ENCODE measurements around the gene PPP1R15A. TPM values are rescaled to one million over a fixed set of nuclear protein-coding genes. Genes with fewer than 3 reads are reported as not detected.

PPP1R15A gene
- polyA plus RNA-seq, 1 donor (not counting 4 experiments of a cell fraction or from before 2014, with no cell fraction given), result 36.6 TPM

DNA sequence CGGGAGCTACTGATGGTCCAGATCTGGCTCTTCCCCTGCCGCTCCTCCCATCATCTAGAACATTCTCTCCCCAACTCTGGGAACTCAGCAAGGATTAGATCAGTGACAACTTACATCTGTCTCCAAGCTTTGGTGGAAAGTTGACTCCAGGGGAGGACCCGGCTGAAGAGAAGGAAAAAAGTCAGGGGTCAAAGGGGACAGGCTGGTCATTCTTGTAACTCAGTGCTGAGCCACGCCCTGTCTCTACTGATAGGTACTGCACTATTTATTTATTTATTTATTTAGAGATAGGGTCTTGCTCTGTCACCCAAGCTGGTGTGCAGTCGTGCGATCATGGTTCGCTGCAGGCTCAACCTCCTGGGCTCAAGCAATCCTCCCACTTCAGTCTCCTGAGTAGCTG lies 18.1 kb upstream of the PPP1R15A start:
- H3K27ac ChIP-seq (ENCODE audit: control insufficient read depth, insufficient read depth, low read length), result no peak overlapping the region
- no peaks in the 10 kb centered on the region for H3K27me3 ChIP-seq (ENCODE audit: control insufficient read depth, extremely low read depth, insufficient read depth, low read length)
- H3K79me2 ChIP-seq (ENCODE audit: control insufficient read depth, insufficient read depth, low read length), result no peaks in the 10 kb centered on the region
- H3K4me1 ChIP-seq (ENCODE audit: control insufficient read depth, extremely low read depth, insufficient read depth, low read length), result no peaks in the 10 kb centered on the region
- FAIRE-seq (no peak), DNase-seq (ENCODE audit: low read depth, low spot score) (no peak)
- H3K9ac ChIP-seq (ENCODE audit: control insufficient read depth, extremely low read depth, insufficient read depth, low read length), result no peak overlapping the region
- H3K4me3 ChIP-seq (ENCODE audit: control insufficient read depth in 2 of 3, extremely low read depth in 1 of 3, insufficient read depth in 2 of 3, low read depth in 1 of 3, low read length in 3 of 3), result no peak overlapping the region
- no peaks in the 10 kb centered on the region for H4K20me1 ChIP-seq (ENCODE audit: control insufficient read depth, extremely low read depth, insufficient read depth, low read length)
- no peak overlapping the region for H3K4me2 ChIP-seq (ENCODE audit: control insufficient read depth, extremely low read depth, insufficient read depth, low read depth, low read length)
- H2AFZ ChIP-seq (ENCODE audit: control insufficient read depth, low read length), result no peak overlapping the region
- dilution Hi-C loops (cut with MboI; ENCODE audit: extremely low pct_ligation_motif_present, low sequenced_read_pairs), result loop anchor here (5.0 kb wide), 1 partner anchor 57 kb away; no protein-coding TSS in a partner anchor
- H3K36me3 ChIP-seq (ENCODE audit: control insufficient read depth in 2 of 2, extremely low read depth in 1 of 2, insufficient read depth in 2 of 2, low read length in 2 of 2), result no peaks in the 10 kb centered on the region
- H3K9me3 ChIP-seq (ENCODE audit: control insufficient read depth, low read depth, low read length), result no peaks in the 10 kb centered on the region
- H3K9me1 ChIP-seq (ENCODE audit: control insufficient read depth, extremely low read depth, insufficient read depth, low read length), result no peaks in the 10 kb centered on the region
- TF ChIP-seq CTCF (optimal IDR thresholded peaks at IDR 0.05 in 1 of 3, IDR thresholded peaks at IDR 0.05 in 1 of 3, conservative IDR thresholded peaks at IDR 0.05 in 1 of 3; ENCODE audit: extremely low read depth in 1 of 3, insufficient read depth in 2 of 3, low read length in 3 of 3) (no peak), EZH2 (IDR thresholded peaks at IDR 0.05; ENCODE audit: low read length) (no peak)

DNA sequence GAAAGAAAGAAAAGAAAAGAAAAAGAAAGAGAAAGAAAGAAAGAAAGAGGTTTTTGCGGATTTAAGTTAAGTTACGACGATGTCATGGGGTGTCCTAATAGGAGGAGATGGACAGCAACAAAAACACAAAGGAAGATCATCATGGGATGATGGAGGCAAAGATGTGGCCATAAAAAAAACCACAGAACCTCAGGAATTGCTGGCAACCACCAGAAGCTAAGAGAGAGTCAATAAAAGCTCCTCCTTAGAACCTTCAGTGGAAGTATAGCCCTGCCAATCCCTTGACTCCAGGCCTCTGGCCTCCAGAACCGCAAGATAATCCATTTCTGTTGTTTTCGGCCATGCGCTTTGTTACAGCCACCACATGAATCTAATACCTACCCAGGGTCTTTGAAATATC lies 15.3 kb upstream of the PPP1R15A start:
- Histone ChIP-seq H2AFZ (ENCODE audit: control insufficient read depth, low read length) (no peak overlapping the region), H3K36me3 (ENCODE audit: control insufficient read depth in 2 of 2, extremely low read depth in 1 of 2, insufficient read depth in 2 of 2, low read length in 2 of 2) (no peaks in the 10 kb centered on the region), H3K27ac (ENCODE audit: control insufficient read depth, insufficient read depth, low read length) (no peak overlapping the region), H3K9me3 (ENCODE audit: control insufficient read depth, low read depth, low read length) (no peaks in the 10 kb centered on the region), H3K4me1 (ENCODE audit: control insufficient read depth, extremely low read depth, insufficient read depth, low read length) (no peaks in the 10 kb centered on the region), H3K4me2 (ENCODE audit: control insufficient read depth, extremely low read depth, insufficient read depth, low read depth, low read length) (no peak overlapping the region), H3K4me3 (ENCODE audit: control insufficient read depth in 2 of 3, extremely low read depth in 1 of 3, insufficient read depth in 2 of 3, low read depth in 1 of 3, low read length in 3 of 3) (no peak overlapping the region), H3K27me3 (ENCODE audit: control insufficient read depth, extremely low read depth, insufficient read depth, low read length) (no peaks in the 10 kb centered on the region), H4K20me1 (ENCODE audit: control insufficient read depth, extremely low read depth, insufficient read depth, low read length) (no peaks in the 10 kb centered on the region), H3K9ac (ENCODE audit: control insufficient read depth, extremely low read depth, insufficient read depth, low read length) (no peak overlapping the region), H3K9me1 (ENCODE audit: control insufficient read depth, extremely low read depth, insufficient read depth, low read length) (no peaks in the 10 kb centered on the region), H3K79me2 (ENCODE audit: control insufficient read depth, insufficient read depth, low read length) (no peaks in the 10 kb centered on the region)
- dilution Hi-C loops (cut with MboI; ENCODE audit: extremely low pct_ligation_motif_present, low sequenced_read_pairs), result no loop called here
- TF ChIP-seq EZH2 (IDR thresholded peaks at IDR 0.05; ENCODE audit: low read length), result no peak
- no peak for DNase-seq (ENCODE audit: low read depth, low spot score)
- FAIRE-seq, result no peak
